SU-DHL-6 (cell line): Measurements from ENCODE around the gene GPR137.

Source experiments
- CTCF ChIP-seq: fragments of 200-600 bp; sonication (generic); IDR thresholded peaks from one replicate; pipeline ENCODE4 v1.5.1; 2017; ENCODE audit warnings: antibody characterized with exemption, mild to moderate bottlenecking, low read length, moderate library complexity; ENCODE audit not compliant: insufficient read depth, poor library complexity, severe bottlenecking
- EZH2phosphoT487 ChIP-seq: fragments of 200-600 bp; sonication (generic), shearing (Covaris generic); conservative IDR thresholded peaks from 2 replicates; pipeline ENCODE4 v1.6.1; 2018; ENCODE audit warnings: mild to moderate bottlenecking, antibody characterized with exemption, low read length, moderate library complexity, mixed read lengths

- TF ChIP-seq CTCF = no peak
- TF ChIP-seq EZH2phosphoT487 = no peak
Observed at GRCh38 chr11:64268025-64268892, 17.4 kb upstream of the GPR137 start.
